ENCODE data around the gene CMTM7.

Gene CMTM7

DNA sequence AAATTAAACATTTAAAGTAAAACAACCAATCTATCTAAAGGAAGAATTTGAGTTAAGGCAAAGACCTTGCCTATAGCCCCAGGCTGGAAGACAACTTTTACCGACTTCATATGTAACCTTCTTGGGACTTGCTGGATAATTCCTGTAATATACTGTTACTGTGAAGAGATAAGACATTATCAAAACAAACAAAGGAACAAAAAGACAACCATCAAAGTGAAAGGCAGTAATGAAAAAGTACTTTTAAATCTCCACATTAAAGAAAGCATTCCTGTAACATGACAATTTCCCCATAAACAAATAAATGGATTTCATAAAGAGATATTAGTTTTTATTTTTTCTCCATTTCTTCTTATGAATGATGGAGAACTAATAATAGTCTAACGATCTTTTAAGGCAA is 108.6 kb downstream of the CMTM7 start:
- TF ChIP-seq FOXP2 (optimal IDR thresholded peaks at IDR 0.05; ENCODE audit: borderline replicate concordance, extremely low read depth, extremely low read length, insufficient read depth) (no peak), SIN3A (IDR thresholded peaks at IDR 0.05; ENCODE audit: borderline replicate concordance, insufficient read depth, low read length) (no peak), TAF1 (IDR thresholded peaks at IDR 0.05; ENCODE audit: borderline replicate concordance, insufficient read depth, low read length) (no peak), POLR2AphosphoS5 (IDR thresholded peaks at IDR 0.05; ENCODE audit: low read depth, low read length) (no peak)
- TF ChIP-seq, protein P1, sequence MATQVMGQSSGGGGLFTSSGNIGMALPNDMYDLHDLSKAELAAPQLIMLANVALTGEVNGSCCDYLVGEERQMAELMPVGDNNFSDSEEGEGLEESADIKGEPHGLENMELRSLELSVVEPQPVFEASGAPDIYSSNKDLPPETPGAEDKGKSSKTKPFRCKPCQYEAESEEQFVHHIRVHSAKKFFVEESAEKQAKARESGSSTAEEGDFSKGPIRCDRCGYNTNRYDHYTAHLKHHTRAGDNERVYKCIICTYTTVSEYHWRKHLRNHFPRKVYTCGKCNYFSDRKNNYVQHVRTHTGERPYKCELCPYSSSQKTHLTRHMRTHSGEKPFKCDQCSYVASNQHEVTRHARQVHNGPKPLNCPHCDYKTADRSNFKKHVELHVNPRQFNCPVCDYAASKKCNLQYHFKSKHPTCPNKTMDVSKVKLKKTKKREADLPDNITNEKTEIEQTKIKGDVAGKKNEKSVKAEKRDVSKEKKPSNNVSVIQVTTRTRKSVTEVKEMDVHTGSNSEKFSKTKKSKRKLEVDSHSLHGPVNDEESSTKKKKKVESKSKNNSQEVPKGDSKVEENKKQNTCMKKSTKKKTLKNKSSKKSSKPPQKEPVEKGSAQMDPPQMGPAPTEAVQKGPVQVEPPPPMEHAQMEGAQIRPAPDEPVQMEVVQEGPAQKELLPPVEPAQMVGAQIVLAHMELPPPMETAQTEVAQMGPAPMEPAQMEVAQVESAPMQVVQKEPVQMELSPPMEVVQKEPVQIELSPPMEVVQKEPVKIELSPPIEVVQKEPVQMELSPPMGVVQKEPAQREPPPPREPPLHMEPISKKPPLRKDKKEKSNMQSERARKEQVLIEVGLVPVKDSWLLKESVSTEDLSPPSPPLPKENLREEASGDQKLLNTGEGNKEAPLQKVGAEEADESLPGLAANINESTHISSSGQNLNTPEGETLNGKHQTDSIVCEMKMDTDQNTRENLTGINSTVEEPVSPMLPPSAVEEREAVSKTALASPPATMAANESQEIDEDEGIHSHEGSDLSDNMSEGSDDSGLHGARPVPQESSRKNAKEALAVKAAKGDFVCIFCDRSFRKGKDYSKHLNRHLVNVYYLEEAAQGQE (IDR thresholded peaks at IDR 0.05; ENCODE audit: insufficient read depth in 1 of 2, low read depth in 2 of 2, low read length in 2 of 2) = no peak

DNA sequence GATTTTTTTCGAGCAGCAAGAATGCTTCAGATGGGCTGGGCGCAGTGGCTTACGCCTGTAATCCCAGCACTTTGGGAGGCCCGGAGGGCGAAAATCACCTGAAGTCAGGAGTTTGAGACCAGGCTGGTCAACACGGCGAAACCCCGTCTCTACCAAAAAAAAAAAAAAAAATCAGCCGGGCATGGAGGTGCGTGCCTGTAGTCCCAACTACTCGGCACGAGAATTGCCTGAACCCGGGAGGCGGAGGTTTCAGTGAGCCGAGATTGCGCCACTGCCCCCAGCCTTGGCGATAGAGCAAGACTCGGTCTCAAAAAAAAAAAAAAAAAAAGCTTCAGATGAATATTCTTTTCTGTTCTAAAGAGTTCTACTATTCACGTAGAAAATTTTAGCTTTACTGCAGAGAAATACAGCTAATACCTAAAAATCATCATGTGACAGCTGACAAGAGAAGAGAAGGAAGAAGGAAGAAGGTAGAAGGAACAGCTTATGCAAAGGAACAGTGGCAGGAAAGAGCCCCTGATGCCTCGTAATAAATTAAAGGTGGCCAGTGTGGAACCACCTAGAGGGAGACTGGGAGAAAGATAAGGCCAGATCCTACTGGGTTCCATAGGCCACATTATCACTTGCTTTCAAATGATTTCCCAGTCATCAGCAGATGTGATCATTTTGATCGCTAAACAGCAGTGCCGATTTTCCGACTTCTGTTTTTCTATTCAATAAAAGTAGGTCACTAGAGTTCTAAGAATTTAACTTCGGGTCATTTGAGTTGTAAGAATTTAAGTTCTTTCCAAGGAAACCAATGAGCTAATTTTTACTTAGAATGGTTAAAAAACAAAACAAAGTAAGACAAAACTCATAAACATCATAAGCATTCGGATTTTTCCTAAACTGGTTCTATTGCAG is 109.5 kb downstream of the CMTM7 start:
- TF ChIP-seq FOXP2 (optimal IDR thresholded peaks at IDR 0.05; ENCODE audit: borderline replicate concordance, extremely low read depth, extremely low read length, insufficient read depth) (no peak), POLR2AphosphoS5 (IDR thresholded peaks at IDR 0.05; ENCODE audit: low read depth, low read length) (no peak), SIN3A (IDR thresholded peaks at IDR 0.05; ENCODE audit: borderline replicate concordance, insufficient read depth, low read length) (no peak), TAF1 (IDR thresholded peaks at IDR 0.05; ENCODE audit: borderline replicate concordance, insufficient read depth, low read length) (no peak)
- TF ChIP-seq, protein P1 (IDR thresholded peaks at IDR 0.05; ENCODE audit: insufficient read depth in 1 of 2, low read depth in 2 of 2, low read length in 2 of 2) = no peak

DNA sequence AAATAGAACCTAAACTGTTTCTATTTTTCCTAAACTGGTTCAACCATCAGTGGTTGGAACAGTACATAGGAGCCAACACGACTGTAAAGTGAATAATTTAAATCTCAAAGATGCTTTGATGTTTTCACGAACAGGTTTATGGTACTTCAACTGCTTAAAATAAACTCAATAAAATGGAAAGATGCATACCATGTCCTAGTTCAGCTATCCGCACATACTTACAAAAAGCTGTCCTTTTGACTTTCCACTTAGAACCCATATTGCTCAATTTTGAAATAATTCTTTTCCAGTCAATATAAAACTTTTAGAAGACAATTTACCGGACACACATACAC is 110.1 kb downstream of the CMTM7 start:
- TF ChIP-seq SIN3A (IDR thresholded peaks at IDR 0.05; ENCODE audit: borderline replicate concordance, insufficient read depth, low read length) (no peak), POLR2AphosphoS5 (IDR thresholded peaks at IDR 0.05; ENCODE audit: low read depth, low read length) (no peak), FOXP2 (optimal IDR thresholded peaks at IDR 0.05; ENCODE audit: borderline replicate concordance, extremely low read depth, extremely low read length, insufficient read depth) (no peak), TAF1 (IDR thresholded peaks at IDR 0.05; ENCODE audit: borderline replicate concordance, insufficient read depth, low read length) (no peak)
- TF ChIP-seq, protein P1 (IDR thresholded peaks at IDR 0.05; ENCODE audit: insufficient read depth in 1 of 2, low read depth in 2 of 2, low read length in 2 of 2) = no peak

DNA sequence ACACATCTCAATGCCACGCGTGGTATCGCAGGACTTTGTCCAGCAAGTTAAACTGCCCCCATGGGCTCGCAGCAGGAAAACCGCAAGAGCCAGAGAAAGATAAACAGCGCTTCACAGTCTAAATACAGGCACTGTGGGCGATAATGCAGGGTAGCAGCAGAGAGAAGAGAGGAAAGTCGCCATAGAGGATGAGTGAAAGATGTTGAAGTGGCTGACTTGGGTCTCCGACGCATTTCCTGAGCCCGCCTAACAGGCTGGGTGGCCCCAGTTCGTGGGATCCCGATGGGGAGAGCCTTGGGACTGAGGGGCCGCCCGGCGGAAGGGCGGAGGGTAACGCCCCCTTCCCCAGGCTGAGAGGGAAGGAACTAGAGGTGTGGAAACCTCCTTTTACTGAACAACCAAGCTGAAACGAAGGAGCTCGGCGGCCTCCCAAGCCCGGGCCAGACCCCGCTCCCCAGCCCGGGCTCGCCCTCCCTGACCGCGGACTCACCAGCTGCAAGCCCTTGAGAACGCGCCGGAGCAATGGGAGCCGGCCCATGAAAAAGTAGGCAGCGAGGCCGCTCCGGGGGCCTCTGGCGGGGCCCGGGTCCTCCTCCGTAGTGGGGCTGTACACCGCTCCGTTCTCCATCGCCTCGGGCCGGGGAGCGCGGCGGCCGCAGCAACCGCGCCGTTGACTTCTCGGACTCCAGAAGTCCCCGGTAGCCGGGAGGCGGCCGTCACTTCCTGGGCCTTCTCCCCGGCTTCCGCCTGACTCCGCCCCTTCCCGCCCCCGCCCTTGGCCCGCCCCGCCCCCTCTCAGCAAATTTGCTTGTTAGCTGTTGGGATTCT is 110.7 kb downstream of the CMTM7 start, which contains the start of gene CMTM6:
Gene CMTM6, minus strand, starts transcription at position 735 of the 828 bp plus-strand sequence. Its CDS starts 107 bp downstream, at position 628.
- TF ChIP-seq TAF1 (IDR thresholded peaks at IDR 0.05; ENCODE audit: borderline replicate concordance, insufficient read depth, low read length) = no peak
- peak; percentile 13; the same call in 1 of the 2 replicates for TF ChIP-seq SIN3A (IDR thresholded peaks at IDR 0.05; ENCODE audit: borderline replicate concordance, insufficient read depth, low read length)
- no peak for TF ChIP-seq FOXP2 (optimal IDR thresholded peaks at IDR 0.05; ENCODE audit: borderline replicate concordance, extremely low read depth, extremely low read length, insufficient read depth)
- TF ChIP-seq, protein P1 (IDR thresholded peaks at IDR 0.05; ENCODE audit: insufficient read depth in 1 of 2, low read depth in 2 of 2, low read length in 2 of 2) = no peak
- peak; percentile 58; the same call in 1 of the 2 replicates for TF ChIP-seq POLR2AphosphoS5 (IDR thresholded peaks at IDR 0.05; ENCODE audit: low read depth, low read length)
